ENCODE measurements around the gene IMPA2. TPM values are rescaled to one million over a fixed set of nuclear protein-coding genes. Genes with fewer than 3 reads are reported as not detected.

Gene IMPA2
- total RNA-seq, 4 donors from 2014 or later, result 28.5 to 61.7 (median 31.6) TPM

DNA sequence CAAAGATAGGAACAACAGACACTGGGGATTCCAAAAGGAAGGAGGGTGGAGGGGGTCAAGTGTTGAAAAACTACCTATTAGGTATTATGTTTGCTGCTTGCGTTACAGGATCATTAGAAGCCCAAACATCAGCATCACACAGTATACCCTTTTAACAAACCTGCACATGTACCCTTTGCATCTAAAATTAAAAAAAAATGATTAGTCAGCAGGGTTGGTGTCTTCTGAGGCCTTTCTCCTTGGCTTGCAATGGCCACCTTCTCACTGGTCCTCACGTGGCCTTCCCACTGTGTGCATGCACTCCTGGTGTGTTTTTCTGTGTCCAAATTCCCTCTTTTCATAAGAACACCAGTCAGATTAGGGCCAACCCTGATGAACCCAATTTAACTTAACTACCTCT, 5.6 kb upstream of the IMPA2 start:
- H3K27me3 ChIP-seq, result no peaks in the 10 kb centered on the region
- peaks cover 0 to 4% of the 10 kb centered on the region in 2 donors for H3K4me1 ChIP-seq
- intact Hi-C loops (cut with DNase I; ENCODE audit: low total_unique reads), result no loop called here
- no peak for TF ChIP-seq POLR2A (IDR thresholded peaks at IDR 0.05)
- TF ChIP-seq, protein P1, sequence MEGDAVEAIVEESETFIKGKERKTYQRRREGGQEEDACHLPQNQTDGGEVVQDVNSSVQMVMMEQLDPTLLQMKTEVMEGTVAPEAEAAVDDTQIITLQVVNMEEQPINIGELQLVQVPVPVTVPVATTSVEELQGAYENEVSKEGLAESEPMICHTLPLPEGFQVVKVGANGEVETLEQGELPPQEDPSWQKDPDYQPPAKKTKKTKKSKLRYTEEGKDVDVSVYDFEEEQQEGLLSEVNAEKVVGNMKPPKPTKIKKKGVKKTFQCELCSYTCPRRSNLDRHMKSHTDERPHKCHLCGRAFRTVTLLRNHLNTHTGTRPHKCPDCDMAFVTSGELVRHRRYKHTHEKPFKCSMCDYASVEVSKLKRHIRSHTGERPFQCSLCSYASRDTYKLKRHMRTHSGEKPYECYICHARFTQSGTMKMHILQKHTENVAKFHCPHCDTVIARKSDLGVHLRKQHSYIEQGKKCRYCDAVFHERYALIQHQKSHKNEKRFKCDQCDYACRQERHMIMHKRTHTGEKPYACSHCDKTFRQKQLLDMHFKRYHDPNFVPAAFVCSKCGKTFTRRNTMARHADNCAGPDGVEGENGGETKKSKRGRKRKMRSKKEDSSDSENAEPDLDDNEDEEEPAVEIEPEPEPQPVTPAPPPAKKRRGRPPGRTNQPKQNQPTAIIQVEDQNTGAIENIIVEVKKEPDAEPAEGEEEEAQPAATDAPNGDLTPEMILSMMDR (IDR thresholded peaks at IDR 0.05), result no peak
- DNase-seq, result no peak
- H3K9me3 ChIP-seq, result no peaks in the 10 kb centered on the region
- H3K4me3 ChIP-seq, result no peak overlapping the region
- no peaks in the 10 kb centered on the region for H3K36me3 ChIP-seq
- H3K27ac ChIP-seq, result no peak overlapping the region

DNA sequence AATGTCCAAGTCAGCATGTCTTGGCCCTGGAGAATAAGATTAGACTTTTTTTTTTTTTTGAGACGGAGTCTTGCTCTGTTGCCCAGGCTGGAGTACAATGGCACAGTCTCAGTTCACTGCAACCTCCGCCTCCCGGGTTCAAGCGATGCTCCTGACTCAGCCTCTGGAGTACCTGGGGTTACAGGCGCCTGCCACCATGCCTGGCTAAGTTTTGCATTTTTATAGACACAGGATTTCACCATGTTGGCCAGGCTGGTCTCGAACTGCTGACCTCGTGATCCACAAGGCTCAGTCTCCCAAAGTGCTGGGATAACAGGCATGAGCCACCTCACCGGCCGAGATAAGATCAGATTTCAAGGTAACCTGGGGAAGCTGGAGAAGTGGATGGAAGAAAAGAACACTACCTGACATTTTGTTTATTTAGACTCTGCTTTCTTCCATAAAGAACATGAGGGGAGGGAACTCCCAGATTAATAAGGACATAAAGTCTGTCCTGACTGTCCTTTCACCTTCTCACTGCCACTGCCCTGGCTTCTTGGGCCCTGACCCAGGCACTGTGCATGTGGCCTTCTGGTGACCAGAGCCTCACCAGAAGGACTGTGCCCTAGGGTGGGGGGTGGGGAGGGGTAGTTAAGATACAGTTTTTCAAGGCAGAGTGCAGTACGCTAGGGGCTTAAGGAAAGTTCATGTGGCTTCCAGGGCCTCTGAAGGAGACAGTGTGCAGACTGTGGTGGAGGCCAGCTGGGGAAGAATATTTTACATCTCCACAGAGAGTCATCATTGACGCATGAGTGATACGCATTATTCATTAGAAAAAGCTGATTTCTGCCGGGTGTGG, 4.8 kb upstream of the IMPA2 start:
- TF ChIP-seq, protein P1 (IDR thresholded peaks at IDR 0.05), result no peak
- H3K4me1 ChIP-seq, result peaks cover 0 to 4% of the 10 kb centered on the region in 2 donors
- H3K27me3 ChIP-seq, result no peaks in the 10 kb centered on the region
- no peak overlapping the region for H3K27ac ChIP-seq
- H3K36me3 ChIP-seq, result no peaks in the 10 kb centered on the region
- intact Hi-C loops (cut with DNase I; ENCODE audit: low total_unique reads), result no loop called here
- no peak overlapping the region for H3K4me3 ChIP-seq
- no peaks in the 10 kb centered on the region for H3K9me3 ChIP-seq
- DNase-seq, result no peak

DNA sequence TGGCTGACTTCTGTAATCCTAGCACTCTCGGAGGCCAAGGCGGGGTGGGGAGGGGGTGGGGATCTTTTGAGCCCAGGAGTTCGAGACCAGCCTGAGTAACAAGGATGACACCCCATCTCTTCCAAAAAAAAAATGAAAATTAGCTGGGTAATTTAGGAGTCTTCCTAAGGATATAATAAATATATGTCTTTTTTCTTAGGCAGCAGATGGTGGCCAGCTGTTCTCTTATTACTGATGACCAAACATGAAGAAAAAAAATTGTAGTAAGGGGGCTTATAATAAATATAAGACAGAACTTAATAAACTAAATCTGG, 4.2 kb upstream of the IMPA2 start:
- Histone ChIP-seq H3K9me3 (no peaks in the 10 kb centered on the region), H3K4me1 (peaks cover 0 to 4% of the 10 kb centered on the region in 2 donors), H3K27ac (no peak overlapping the region), H3K36me3 (no peaks in the 10 kb centered on the region), H3K4me3 (no peak overlapping the region), H3K27me3 (no peaks in the 10 kb centered on the region)
- intact Hi-C loops (cut with DNase I; ENCODE audit: low total_unique reads), result no loop called here
- TF ChIP-seq POLR2A (IDR thresholded peaks at IDR 0.05), result no peak
- TF ChIP-seq, protein P1 (IDR thresholded peaks at IDR 0.05), result no peak
- DNase-seq, result no peak

DNA sequence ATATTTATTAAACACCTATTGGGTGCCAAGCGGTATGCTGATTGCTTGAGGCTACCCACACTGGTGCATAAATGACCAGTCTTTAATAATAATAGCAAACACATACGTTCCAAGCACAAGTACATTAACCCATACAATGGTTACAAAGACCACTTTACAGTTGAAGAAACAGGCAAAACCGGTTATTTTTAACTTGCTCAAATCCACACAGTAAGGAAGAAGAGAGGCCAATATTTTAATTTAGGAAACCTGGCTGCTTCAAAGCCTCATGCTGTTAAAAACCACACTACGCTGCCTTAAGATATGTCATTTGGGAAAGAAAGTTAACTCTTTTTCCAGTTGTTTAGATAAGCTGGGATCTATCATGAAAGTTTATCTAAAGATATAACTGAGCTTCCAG, 2.4 kb upstream of the IMPA2 start:
- TF ChIP-seq, protein P1 (IDR thresholded peaks at IDR 0.05), result no peak
- no peaks in the 10 kb centered on the region for H3K9me3 ChIP-seq
- H3K4me1 ChIP-seq, result peaks cover 0 to 4% of the 10 kb centered on the region in 2 donors
- no peak for DNase-seq
- H3K27ac ChIP-seq, result no peak overlapping the region
- H3K27me3 ChIP-seq, result no peaks in the 10 kb centered on the region
- intact Hi-C loops (cut with DNase I; ENCODE audit: low total_unique reads), result no loop called here
- no peaks in the 10 kb centered on the region for H3K36me3 ChIP-seq
- H3K4me3 ChIP-seq, result no peak overlapping the region

DNA sequence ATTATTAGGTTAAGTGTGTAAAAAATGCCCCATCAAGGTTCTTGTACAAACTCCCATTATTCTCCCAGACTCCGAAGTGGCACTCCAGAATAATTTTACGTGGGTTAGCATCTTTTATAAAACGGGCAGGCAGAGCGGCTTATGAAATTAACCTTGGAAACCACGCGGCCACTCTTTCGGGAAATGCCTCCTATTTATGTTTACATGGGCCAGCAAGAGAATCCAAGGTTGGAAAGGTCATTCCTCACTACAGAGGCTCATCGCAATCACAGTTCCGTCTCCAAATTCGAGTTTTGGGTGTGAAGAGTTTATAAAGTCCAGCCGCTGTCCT, 1.2 kb upstream of the IMPA2 start:
- DNase-seq, result no peak
- peaks cover 0 to 4% of the 10 kb centered on the region in 2 donors for H3K4me1 ChIP-seq
- H3K9me3 ChIP-seq, result no peaks in the 10 kb centered on the region
- peak overlapping the region; percentile 68 to 74 for H3K4me3 ChIP-seq
- peak overlapping the region; percentile 94 to 97 for H3K27ac ChIP-seq
- H3K36me3 ChIP-seq, result no peaks in the 10 kb centered on the region
- intact Hi-C loops (cut with DNase I; ENCODE audit: low total_unique reads), result loop anchor here (2.0 kb wide), 1 partner anchor 33 kb away; no protein-coding TSS in a partner anchor
- H3K27me3 ChIP-seq, result no peaks in the 10 kb centered on the region
- TF ChIP-seq, protein P1 (IDR thresholded peaks at IDR 0.05), result no peak
- no peak for TF ChIP-seq POLR2A (IDR thresholded peaks at IDR 0.05)

Data from uterus (tissue), 4 donors.